D721Med (cell line): ENCODE data around the gene CRK.
A peak's percentile ranks its signal among the peaks of the same experiment; 100 is the strongest.
"Not testable (repeated sequence)": the region's sequence is repeated elsewhere in the genome, so short reads cannot be mapped to it uniquely, and the experiment has no call there.

Experiments used
- DNase-seq: peaks from one replicate; pipeline ENCODE4 v3.0.0; 2011; ENCODE audit warnings: low spot score; ENCODE audit not compliant: insufficient read length
- FAIRE-seq: peaks from 2 replicates; lab custom pipeline; 2011; peaks lifted over from hg19 to GRCh38; lab: Jason Lieb, UNC
- CTCF ChIP-seq: IDR thresholded peaks from 2 replicates; pipeline ENCODE4 v1.5.1; 2012; ENCODE audit warnings: mild to moderate bottlenecking, control low read depth; ENCODE audit not compliant: insufficient read depth; ENCODE audit errors: missing control alignments

CRK gene

GRCh38 chr17:1464186-1464585, 8.2 kb upstream of the CRK start:
- FAIRE-seq: no peak
- no peak for TF ChIP-seq CTCF
- DNase-seq: no peak

GRCh38 chr17:1462164-1463112, 6.4 kb upstream of the CRK start:
- DNase-seq: no peak
- TF ChIP-seq CTCF: no peak
- FAIRE-seq: peak; percentile 48

GRCh38 chr17:1461198-1461944, 5.3 kb upstream of the CRK start:
- DNase-seq (no peak), FAIRE-seq (no peak)
- TF ChIP-seq CTCF: no peak

- FAIRE-seq: no peak
- TF ChIP-seq CTCF: no peak
- no peak for DNase-seq
Observed at GRCh38 chr17:1460233-1460632, 4.2 kb upstream of the CRK start.

GRCh38 chr17:1455291-1455796, 688 bp downstream of the CRK start:
- DNase-seq (no peak), FAIRE-seq (no peak)
- TF ChIP-seq CTCF: no peak

- FAIRE-seq: no peak
- DNase-seq: no peak
- no peak for TF ChIP-seq CTCF
Observed at GRCh38 chr17:1454541-1454940, 1.5 kb downstream of the CRK start.

GRCh38 chr17:1453694-1454093, 2.3 kb downstream of the CRK start:
- not testable (repeated sequence) for DNase-seq, FAIRE-seq
